Stimulated activated CD4-positive, alpha-beta T cell treated with anti-CD3 and anti-CD28 coated beads, Interleukin-4, amount 100 ng/mL, for 4 hours (primary cell): ENCODE measurements around the gene ABCC12.
"Not testable (repeated sequence)": the region's sequence is repeated elsewhere in the genome, so short reads cannot be mapped to it uniquely, and the experiment has no call there.

Experiments
- DNase-seq, 2 experiments: peaks; one replicate each; pipeline ENCODE4 v3.0.0-alpha.2; 2020

The ABCC12 gene

GRCh38 chr16:48155926-48156789 lies at the start of gene ABCC12:
Gene ABCC12 (minus strand): TSS chr16:48155993. CDS start chr16:48146424, 9,569 bp downstream.
- DNase-seq, result no peak

DNA sequence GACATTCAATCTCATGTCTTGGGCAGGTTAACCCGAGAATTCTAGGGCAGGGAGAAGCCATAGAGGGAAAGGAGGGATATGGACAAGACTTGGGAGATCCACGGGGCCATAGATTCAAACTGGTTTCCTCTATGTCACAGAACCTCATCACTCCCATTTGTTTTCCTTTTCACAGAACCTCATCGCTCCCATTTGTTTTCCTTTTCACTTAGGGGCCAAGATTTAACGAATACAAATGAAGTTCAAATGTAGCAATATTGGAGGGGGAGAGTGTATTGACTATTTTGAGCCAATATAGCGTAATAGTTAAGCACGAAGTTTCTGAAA lies 49.0 kb upstream of the ABCC12 start:
- DNase-seq, result no peak

DNA sequence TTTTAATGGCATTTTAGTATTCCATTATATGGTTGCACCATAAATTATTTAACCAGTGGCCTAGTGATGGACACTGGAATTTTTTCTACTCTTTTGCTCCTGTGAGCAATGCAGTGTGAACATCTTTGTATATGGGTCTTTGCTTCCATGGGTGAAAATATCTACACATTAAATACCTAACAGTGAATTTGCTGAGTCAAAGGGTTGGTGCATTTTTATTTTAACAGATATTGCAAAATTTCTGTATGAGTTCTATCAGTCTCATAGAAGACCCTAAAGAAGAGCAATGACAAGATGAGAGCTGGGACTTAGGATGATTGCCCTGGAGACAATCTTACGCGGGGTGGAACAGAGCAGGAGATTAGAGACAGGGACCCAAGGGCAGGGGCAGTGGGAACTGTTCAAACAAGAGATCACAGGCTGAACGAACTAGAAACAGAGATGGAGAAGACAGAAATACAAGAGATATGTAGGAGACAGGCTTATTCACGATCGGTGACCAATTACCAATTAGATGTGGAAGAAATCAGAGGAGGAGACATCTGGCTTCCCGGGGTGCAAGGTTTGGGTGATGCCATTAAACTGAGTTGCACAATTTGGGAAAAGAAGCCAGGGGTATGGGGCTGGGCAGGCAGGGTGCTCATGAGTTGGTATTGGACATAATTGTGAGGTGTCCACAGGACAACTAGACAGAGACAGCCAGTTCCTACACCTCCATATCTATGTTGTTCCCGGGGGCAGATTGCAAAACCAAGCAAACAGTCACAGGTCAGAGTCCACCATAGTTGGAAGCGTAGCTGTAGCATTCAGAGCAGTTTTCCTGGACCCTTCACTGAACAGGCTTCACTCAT lies 48.4 kb upstream of the ABCC12 start:
- no peak for DNase-seq

DNA sequence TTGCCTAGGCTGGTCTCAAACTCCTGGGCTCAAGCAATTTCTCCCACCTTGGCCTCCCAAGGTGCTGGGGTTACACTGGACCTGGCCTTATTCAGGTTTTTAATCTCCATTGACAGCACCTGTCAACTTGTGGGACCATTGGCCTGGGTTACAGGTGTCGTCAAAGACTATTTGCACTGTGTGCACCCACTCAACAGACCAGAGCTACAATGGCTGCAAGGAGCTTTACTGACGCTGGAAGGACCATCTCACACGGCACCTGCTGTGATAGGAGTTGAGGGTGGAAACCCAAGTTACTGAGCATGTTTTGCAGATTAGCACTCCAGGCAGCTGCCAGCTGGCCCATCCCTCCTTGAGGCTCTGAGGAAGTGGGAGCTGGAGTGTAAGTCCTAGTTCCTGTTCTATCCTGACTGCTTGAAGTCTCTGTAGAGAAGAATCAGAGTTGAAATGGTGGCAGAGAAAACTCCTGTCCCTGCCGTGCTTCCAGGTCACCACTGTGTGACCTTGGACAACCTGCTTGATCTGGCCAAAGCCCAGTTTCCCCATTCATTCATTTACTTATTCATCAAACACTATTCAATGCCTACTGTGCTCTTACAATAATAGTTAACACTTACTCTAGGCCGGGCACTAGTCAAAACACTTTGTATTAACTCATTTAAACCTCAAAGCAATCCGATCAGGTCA lies 45.9 kb upstream of the ABCC12 start:
- no peak for DNase-seq

- DNase-seq, result no peak
Observed at GRCh38 chr16:48197294-48197693, 41.5 kb upstream of the ABCC12 start.

DNA sequence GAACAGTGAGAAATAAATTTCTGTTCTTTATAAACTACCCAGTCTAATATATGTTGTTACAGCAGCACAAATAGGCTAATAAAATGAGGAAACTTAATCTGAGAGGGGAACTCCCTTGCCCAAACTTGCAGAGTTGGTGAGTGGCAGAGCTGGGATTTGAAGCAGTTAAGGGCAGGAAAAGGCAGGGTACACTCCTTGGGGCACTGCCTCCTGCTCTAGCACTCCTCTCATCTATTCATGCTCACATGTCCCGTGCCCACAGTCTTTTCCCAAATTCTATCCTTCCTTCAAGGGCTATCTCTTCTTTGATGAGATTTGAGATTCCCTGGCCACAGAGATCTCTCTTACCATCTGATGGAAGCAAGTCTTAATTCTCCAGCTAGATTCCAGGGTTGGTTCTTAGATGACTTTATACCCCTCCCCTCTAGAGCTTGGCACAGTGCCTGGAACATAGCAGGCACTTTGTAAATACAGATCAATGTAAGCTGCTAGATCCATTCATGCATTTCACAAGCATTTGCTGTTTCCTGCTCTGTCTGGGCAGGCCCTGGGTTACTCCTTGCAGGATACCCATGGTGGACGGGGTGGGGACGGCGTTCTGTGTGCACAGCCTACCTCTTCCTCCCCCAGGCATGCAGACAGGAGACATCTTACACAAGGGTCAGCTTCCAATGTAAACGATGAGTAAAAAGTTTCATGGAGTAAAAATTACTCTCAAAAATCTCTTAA lies 39.2 kb upstream of the ABCC12 start:
- DNase-seq, result no peak

- DNase-seq, result no peak
Observed at GRCh38 chr16:48193846-48194245, 38.1 kb upstream of the ABCC12 start.

DNA sequence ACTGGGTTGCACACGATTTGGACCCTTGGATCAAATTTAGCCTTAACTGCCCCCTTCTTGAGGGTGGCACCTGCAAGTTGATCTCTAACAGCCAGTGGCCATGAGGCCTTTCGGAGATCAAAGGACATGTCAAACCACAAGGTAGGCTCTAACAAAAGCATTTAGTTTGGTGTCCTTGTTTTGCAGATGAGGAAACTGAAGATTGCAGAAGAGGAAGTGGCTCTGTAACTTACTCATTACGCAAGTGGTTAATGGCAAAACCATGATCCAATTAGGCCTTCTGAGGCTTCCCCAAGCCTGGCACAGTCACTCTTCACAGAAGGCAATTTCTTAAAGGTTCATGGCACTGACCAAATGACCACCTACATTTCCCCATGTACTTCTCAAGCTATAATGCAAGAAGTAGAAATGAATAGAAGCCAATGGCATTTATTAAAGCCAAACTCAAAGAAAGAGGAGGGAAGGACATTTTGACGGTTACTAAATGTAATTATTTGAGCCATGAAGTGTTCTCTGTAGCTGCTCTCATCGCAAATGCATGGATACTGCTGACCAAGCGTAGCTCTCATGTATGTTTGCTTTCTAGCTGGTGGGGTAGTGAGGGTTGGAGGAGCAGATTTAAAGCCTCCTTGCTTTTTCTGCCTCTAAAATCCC lies 32.8 kb upstream of the ABCC12 start:
- no peak for DNase-seq

DNA sequence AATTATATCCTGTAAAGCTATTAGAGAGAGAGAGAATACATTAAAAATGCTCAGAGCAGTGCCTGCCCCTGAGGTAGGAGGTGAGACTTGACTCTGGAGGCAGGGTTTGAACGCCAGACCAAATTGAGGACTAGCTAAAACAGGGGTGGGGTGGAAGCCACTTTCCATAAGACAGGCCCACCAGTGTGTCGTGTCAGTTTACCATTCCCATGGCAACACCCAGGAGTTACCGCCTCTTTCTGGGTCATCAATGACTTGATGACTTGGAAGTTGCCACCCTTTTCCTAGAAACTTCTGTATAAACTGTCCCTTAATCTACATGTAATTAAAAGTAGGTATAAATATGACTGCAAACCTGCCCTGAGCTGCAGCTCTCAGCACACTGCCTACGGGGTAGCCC lies 32.0 kb upstream of the ABCC12 start:
- DNase-seq, result no peak

DNA sequence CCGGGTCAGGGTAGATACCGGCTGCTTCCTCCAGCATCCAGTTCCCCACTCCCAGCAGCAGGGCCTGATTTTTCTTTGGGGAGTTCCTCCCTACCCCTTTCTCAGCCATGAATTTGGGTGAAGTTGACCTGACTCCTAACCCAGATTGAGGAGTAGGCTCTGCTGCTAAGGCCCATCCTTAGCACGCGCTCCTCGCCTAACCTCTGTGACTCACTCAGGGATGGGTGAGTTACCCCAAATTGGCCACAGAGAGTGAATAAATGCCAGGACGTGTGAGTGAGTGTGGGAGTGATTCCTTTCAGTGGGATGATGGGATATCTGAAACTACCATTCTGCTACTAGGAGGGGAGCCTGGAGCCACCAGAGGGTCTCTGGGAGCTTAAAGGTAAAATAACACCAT lies 28.9 kb upstream of the ABCC12 start:
- no peak for DNase-seq

- DNase-seq, result no peak
Observed at GRCh38 chr16:48182979-48183537, 27.3 kb upstream of the ABCC12 start.

DNA sequence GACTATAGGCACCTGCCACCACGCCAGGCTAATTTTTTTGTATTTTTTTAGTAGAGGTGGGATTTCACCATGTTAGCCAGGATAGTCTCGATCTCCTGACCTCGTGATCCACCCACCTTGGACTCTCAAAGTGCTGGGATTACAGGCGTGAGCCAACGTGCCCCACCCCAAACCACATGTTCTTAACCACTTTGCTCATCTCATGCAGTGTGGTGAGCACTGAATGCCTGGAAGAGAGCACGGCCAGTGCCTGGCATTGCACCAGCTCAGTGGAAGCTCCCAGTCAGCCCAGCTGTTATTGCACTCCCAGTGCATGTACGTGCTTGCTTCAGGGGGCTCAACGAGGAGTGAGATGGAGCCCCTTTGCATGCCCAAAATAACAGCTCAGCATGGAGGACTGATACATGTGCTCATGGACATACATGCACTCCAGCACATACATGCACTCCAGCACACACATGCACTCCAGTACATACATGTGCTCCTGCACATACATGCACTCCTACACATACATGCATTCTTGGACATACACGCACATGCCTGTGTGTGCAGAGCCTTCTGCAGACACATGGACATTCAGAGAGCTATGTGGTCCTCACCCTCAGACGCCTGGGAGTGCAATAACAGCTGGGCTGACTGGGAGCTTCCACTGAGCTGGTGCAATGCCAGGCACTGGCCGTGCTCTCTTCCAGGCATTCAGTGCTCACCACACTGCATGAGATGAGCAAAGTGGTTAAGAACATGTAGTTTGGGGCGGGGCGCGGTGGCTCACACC lies 26.1 kb upstream of the ABCC12 start:
- not testable (repeated sequence) for DNase-seq

DNA sequence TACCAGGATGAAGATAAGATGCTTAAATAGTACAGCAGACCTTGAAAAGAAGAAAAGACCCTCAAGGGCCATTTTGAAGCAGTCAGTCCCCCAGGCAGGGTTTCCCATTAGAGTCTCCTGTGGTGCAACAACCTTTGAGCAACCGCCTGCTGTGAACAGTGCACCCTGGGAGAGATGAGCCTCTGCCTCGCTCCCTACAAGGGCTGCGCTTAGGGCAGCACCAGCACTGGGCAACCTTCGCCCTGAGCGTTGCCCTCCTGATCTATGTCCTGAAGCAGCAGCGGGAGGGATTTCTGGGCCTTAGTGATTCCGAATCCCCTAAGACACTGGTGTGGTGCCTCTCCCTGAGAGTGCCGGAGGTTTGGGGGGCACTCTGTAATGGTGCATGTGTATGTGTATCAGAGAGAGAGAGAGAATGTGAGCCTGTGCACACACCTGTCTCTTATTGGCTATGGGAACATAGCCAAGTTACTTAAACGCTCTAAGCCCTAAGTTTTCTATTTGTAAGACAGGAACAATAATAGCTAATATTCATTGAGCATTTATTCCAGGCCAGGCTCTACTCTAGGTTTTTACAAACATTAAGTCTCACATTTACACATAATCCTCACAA lies 25.2 kb upstream of the ABCC12 start:
- no peak for DNase-seq

DNA sequence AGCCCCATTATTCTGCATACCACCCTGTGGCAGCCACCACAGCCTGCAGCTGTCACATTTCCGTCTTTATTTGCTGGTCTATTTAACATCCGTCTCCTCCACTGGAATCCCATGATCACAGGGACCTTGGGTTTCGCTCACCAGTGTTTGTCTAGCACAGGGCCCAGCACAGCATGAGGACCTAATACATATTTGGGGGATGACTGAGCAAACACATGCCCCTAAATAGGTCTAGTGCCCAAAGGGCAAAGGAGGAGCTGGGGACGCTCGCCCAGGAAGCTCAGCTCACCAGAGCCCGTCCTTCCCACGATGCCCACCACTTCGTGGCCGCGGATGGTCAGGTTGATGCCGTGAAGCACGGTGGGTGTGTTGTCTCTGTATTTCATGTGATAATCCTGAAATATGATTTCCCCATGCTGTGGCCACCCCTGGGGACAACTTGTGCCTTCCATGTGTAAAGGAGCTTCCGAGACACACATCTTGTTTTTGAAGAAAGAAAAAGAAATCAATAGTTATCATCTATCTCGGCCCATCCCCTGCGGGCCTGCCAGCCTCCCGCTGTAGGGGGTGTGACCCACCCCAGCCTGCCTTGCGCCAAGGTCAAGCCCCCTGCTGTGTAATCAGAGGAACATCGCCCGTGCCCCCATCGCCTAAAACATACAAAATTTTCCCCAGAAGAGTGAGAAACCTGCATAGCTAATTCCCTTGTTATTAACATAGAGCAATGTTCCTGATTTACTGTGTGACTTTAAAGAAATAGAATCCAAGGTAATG lies 21.0 kb upstream of the ABCC12 start:
- no peak for DNase-seq

DNA sequence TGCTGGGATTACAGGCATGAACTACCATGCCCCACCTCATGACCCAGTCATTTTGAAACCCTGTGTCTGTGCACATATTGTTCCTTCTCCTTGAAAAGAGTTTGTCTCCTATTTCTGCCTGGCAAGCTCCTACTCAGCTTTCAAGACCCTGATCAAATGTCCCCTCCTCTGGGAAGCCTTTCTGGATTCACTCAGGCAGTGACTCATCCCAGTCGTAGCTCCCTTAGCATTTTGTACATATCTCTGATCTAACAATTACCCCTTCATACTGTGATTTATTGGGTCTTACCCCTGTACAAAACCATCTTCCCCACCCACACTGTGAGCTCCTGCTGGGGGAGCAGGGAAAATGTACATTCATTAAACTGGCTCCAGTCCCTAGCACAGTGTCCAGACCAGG lies 18.1 kb upstream of the ABCC12 start:
- DNase-seq, result no peak

GRCh38 chr16:48172682-48173081 lies 16.9 kb upstream of the ABCC12 start:
- no peak for DNase-seq

GRCh38 chr16:48169896-48170295 lies 14.1 kb upstream of the ABCC12 start:
- DNase-seq, result no peak

GRCh38 chr16:48168075-48168474 lies 12.3 kb upstream of the ABCC12 start:
- DNase-seq, result no peak

DNA sequence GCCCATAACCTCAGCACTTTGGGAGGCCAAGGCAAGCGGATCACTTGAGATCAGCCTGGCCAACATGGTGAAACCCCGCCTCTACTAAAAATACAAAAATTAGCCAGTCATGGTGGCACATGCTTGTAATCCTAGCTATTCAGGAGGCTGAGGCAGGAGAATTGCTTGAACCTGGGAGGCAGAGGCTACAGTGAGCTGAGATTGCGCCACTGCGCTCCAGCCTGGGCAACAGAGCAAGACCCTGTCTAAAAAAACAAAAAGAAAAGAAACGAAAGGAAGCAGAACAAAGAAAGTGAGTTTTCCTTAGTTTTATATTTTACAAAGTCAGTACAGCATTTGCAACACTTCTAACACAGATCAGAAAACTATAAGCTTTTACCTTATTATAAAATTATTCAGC lies 10.8 kb upstream of the ABCC12 start:
- DNase-seq, result not testable (repeated sequence)
